IPS-15b (cell line): ENCODE results near the gene MYO1C.
"Not testable (repeated sequence)": the region's sequence is repeated elsewhere in the genome, so short reads cannot be mapped to it uniquely, and the experiment has no call there.

ENCODE experiments used
- H3K27me3 ChIP-seq: one replicate; pipeline ENCODE4 v1.6.1; 2013; ENCODE audit warnings: low read length; ENCODE audit not compliant: control insufficient read depth, insufficient read depth
- H3K36me3 ChIP-seq: one replicate; pipeline ENCODE4 v1.6.1; 2013; ENCODE audit warnings: low read length; ENCODE audit not compliant: control insufficient read depth, insufficient read depth
- H3K4me1 ChIP-seq: one replicate; pipeline ENCODE4 v1.6.1; 2013; ENCODE audit warnings: mild to moderate bottlenecking, low read length; ENCODE audit not compliant: control insufficient read depth, insufficient read depth
- H3K4me3 ChIP-seq: one replicate; pipeline ENCODE4 v1.5.1; 2013; ENCODE audit warnings: low read depth, low read length
- H3K9ac ChIP-seq: one replicate; pipeline ENCODE4 v1.6.1; 2013; ENCODE audit warnings: low read depth, mild to moderate bottlenecking, low read length
- H3K9me3 ChIP-seq: one replicate; pipeline ENCODE4 v1.6.1; 2013; ENCODE audit warnings: mild to moderate bottlenecking, low read length; ENCODE audit not compliant: control insufficient read depth, insufficient read depth

The MYO1C gene

GRCh38 chr17:1467258-1467657 is 25.2 kb downstream of the MYO1C start:
- Histone ChIP-seq H3K9ac (no peak overlapping the region), H3K27me3 (no peaks in the 10 kb centered on the region), H3K9me3 (no peaks in the 10 kb centered on the region), H3K36me3 (peaks cover 20% of the 10 kb centered on the region), H3K4me3 (no peak overlapping the region), H3K4me1 (no peaks in the 10 kb centered on the region)

GRCh38 chr17:1464186-1464585 is 28.3 kb downstream of the MYO1C start:
- Histone ChIP-seq H3K4me3 (no peak overlapping the region), H3K9ac (no peak overlapping the region), H3K9me3 (no peaks in the 10 kb centered on the region), H3K4me1 (no peaks in the 10 kb centered on the region), H3K27me3 (no peaks in the 10 kb centered on the region), H3K36me3 (peaks cover 11% of the 10 kb centered on the region)

- no peak overlapping the region for H3K4me3 ChIP-seq
- H3K9ac ChIP-seq, result no peak overlapping the region
Measured at GRCh38 chr17:1462164-1463112, 30.0 kb downstream of the MYO1C start.

GRCh38 chr17:1461198-1461944 is 31.1 kb downstream of the MYO1C start:
- no peaks in the 10 kb centered on the region for H3K36me3 ChIP-seq
- no peak overlapping the region for H3K9ac ChIP-seq
- no peak overlapping the region for H3K4me3 ChIP-seq
- no peaks in the 10 kb centered on the region for H3K27me3 ChIP-seq
- no peaks in the 10 kb centered on the region for H3K4me1 ChIP-seq
- H3K9me3 ChIP-seq, result no peaks in the 10 kb centered on the region

More at GRCh38 chr17:1462164-1463112, 30.0 kb downstream of the MYO1C start:
- H3K36me3 ChIP-seq, result no peaks in the 10 kb centered on the region
- no peaks in the 10 kb centered on the region for H3K9me3 ChIP-seq
- no peaks in the 10 kb centered on the region for H3K27me3 ChIP-seq
- no peaks in the 10 kb centered on the region for H3K4me1 ChIP-seq

- Histone ChIP-seq H3K9ac (no peak overlapping the region), H3K4me3 (no peak overlapping the region), H3K27me3 (no peaks in the 10 kb centered on the region), H3K4me1 (no peaks in the 10 kb centered on the region), H3K36me3 (no peaks in the 10 kb centered on the region), H3K9me3 (no peaks in the 10 kb centered on the region)
Measured at GRCh38 chr17:1460233-1460632, 32.3 kb downstream of the MYO1C start.

GRCh38 chr17:1455797-1456599 is 36.5 kb downstream of the MYO1C start, which contains the start of gene CRK:
Gene CRK, minus strand, starts transcription at chr17:1456232. Its CDS starts 115 bp downstream, at chr17:1456117.
- Histone ChIP-seq H3K4me3 (peak within 1 kb of the TSS; percentile 67), H3K27me3 (no peaks in the 10 kb centered on the region), H3K4me1 (peaks cover 5% of the 10 kb centered on the region), H3K36me3 (no peaks in the 10 kb centered on the region), H3K9ac (peak within 1 kb of the TSS; percentile 94), H3K9me3 (no peaks in the 10 kb centered on the region)

- no peaks in the 10 kb centered on the region for H3K27me3 ChIP-seq
- no peaks in the 10 kb centered on the region for H3K9me3 ChIP-seq
- H3K4me3 ChIP-seq, result peak overlapping the region; percentile 67
- H3K4me1 ChIP-seq, result peaks cover 5% of the 10 kb centered on the region
- no peaks in the 10 kb centered on the region for H3K36me3 ChIP-seq
- peak overlapping the region; percentile 94 for H3K9ac ChIP-seq
Measured at GRCh38 chr17:1455291-1455796, 37.1 kb downstream of the MYO1C start.

GRCh38 chr17:1454541-1454940 is 37.9 kb downstream of the MYO1C start:
- H3K4me1 ChIP-seq, result peaks cover 5% of the 10 kb centered on the region
- no peaks in the 10 kb centered on the region for H3K36me3 ChIP-seq
- peak overlapping the region; percentile 67 for H3K4me3 ChIP-seq
- H3K9me3 ChIP-seq, result no peaks in the 10 kb centered on the region
- no peaks in the 10 kb centered on the region for H3K27me3 ChIP-seq
- peak overlapping the region; percentile 94 for H3K9ac ChIP-seq

GRCh38 chr17:1453694-1454093 is 38.8 kb downstream of the MYO1C start:
- H3K4me1 ChIP-seq, H3K4me3 ChIP-seq, H3K9me3 ChIP-seq, H3K27me3 ChIP-seq, H3K9ac ChIP-seq, H3K36me3 ChIP-seq: not testable (repeated sequence)

GRCh38 chr17:1452836-1453235 is 39.6 kb downstream of the MYO1C start:
- Histone ChIP-seq H3K4me1 (peaks cover 5% of the 10 kb centered on the region), H3K9me3 (no peaks in the 10 kb centered on the region), H3K4me3 (no peak overlapping the region), H3K9ac (no peak overlapping the region), H3K27me3 (no peaks in the 10 kb centered on the region), H3K36me3 (no peaks in the 10 kb centered on the region)

- not testable (repeated sequence) for H3K4me1 ChIP-seq, H3K9ac ChIP-seq, H3K9me3 ChIP-seq, H3K27me3 ChIP-seq, H3K36me3 ChIP-seq, H3K4me3 ChIP-seq
Measured at GRCh38 chr17:1450261-1450660, 42.2 kb downstream of the MYO1C start.
